ENCODE results near the gene AMPH.
"Not testable (repeated sequence)": the region's sequence is repeated elsewhere in the genome, so short reads cannot be mapped to it uniquely, and the experiment has no call there.

The AMPH gene

DNA sequence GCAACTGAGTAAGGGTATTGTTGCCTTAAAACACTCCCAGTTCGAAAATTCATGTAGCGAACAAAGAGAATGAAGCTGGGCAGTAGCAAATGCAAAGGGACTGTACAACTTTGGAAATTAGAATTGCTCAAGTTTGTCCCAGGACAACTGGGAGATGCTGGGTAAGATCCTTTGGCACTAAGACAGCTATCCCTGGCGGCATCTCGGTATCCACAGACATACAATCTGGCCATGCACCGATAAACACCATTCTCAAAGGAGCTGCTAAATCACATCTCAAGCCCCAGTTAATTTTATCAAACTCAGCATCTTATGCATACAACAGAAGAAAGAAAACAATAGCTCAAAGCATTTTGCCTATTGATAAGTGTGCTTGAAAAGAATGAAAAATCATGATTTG is 177.3 kb downstream of the AMPH start:
- no peak for DNase-seq

DNA sequence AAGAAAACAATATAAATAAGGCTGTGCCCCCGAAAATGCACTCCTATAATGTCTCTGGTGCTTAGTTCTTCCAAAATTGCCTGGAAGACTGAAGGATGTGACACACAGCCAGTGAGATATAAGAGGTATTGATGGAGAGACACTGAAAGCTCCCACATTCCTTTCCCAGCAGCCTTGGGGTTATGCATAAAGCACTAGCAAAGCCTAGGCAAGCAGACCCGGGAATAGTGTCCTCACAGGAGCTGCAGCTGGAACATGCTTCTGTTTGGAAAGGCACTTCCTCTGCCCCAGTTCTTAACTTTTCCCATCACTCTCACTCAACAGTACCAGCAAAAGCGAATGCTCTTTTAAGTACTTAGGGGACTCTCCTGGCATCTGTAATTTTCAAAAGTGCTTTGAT is 178.0 kb downstream of the AMPH start:
- DNase-seq = no peak

DNA sequence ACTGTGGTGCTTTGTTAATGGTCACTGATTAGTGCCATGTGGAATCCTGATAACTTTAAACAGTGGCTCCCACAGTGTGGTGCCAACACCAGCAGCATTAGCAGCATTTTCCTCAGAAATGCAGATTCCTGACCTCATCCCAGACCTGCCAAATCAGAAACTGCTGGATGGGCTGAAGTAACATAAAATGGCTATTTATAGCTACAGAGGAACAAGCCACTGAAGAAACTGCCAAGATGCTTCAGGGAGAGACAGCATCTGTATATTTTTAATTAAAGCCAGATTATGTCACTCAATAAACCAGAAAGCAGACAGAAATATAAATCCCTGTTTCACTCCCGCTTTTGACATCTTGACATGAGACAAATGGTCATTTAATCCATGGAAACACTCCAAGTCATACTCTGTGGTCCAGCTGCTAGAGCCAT is 178.5 kb downstream of the AMPH start:
- DNase-seq = no peak

DNA sequence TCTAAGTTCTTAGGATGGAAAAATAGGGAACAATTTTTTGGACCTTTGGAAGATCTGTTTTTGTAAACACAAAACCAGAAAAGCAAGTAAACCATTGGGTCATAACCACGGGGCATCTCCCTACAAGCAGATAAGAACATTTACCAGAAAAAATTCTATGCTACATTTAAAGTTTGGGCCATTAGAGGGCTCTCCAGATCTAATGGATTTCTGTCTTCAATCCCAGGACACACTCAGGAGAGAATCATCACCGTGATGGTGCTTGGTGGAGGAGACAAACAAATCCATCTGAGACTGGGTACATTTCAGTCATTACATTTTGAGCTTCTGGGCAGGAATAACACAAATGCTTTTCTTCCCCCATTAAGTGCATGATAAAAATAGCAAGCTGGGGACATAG is 179.3 kb downstream of the AMPH start:
- DNase-seq = no peak

DNA sequence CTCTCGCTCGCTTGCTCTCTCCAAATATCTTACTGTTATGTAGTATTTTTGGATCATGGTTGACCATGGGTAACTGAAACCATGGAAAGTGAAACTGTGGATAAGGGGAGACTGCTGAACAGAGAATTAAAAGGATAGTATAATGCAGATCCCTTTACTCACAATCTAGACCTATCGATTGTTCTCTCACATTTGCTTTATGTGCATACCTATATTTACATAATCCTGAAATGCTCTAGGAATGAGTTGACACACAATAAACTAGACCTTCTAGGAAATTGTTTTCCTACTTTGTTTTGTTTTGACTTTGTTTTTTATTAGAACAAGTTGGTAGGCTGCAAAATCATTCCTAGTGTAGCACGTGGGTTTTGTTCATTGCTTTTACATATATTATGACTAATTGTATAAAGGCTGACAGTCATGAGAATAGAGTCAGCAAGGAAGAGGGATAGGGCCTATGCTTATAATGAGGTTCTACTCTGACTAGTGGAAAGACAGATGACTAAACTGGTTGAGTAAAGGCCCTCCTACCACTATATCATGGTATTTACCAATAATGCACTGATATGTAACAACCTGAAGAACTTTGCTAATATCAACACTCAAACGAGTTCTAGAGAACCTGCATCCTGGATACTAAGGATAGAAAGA is 182.5 kb downstream of the AMPH start:
- no peak for DNase-seq

DNA sequence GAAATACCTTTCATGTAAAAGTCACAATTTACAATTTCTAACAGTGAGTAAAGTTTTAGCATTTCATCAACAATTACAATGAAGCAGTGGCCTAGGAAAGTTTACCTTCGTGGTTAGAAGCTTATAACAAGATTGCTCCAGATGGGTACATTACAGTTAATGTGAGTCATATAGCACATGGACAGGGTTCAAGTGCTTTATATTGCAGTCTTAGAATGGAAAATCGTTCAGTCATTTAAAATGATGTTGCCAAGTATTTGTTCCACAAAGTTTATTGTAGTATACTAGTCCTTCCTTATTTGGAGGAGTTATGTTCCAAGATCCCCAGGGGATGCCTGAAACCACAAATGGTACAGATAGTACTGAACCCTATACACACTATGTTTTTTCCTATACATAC is 183.1 kb downstream of the AMPH start:
- DNase-seq = no peak

DNA sequence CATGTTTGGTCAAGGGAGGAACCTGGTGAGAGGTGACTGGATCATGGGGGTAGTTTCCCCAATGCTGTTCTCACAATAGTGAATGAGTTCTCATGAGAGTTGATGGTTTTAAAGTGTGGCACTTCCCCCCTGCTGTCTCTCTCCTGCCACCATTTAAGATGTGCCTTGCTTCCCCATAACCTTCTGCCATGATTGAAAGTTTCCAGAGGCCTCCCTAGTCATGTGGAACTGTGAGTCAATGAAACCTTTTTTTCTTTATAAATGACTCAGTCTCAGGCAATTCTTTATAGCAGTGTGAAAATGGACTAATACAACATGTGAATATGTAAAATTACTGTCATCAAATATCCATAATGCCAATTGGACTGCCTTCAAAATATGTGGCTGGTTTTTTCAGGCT is 192.2 kb downstream of the AMPH start:
- DNase-seq = no peak

DNA sequence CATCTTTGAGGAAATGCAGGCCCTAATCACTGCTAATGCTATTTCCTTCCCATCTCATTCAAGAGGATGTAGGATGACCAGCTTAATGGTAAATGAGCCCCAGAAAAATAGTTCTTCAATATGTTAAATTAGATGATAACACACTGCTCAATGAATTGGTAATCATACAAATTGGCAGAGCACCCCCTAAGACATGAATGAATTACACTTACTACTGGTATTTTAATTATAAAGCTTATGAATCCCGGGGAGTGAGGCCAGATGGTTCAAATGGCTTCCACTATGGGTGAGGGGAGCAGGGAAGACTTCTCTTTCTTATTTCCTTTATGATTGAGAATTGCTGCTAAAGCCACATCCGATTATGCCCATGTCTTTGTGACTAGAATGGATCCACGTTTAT is 198.5 kb downstream of the AMPH start:
- no peak for DNase-seq

DNA sequence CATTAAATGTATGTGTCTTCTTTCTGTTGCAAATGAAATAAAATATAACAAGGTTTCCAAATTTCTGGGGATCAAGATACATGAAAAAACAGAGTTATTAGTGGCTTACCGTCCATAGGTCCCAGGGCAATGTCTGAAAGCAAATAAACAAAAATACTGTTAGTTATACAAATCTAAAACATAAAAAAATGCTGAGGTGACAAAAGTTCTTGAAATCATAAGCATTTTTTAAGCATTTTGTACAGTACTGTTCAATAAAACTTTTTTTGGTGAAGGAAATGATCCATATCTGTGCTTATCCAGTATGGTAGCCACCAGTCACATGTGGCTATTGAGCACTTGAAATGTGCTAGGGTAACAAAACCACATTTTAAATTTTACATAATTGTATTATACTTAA is 199.1 kb downstream of the AMPH start:
- no peak for DNase-seq

DNA sequence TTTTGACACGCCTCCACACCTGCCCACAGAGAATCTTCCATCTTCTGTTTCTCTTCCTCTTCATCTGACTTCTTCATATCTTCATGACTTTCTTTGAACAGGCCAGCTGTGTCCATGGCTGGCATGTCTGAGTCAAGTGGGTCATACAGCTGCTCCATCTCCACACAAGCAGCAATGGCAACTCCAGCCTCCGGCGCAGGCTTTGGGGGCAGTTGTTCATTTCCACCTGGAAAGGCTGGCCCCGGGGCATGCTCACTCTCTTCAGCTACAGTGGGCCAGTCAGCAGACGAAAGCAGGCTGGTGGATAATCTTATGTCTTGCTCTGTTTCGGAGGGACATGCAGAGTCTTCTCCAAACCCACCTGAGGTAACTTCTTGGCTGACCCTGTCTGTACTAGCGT is 202.1 kb downstream of the AMPH start:
- DNase-seq = no peak

DNA sequence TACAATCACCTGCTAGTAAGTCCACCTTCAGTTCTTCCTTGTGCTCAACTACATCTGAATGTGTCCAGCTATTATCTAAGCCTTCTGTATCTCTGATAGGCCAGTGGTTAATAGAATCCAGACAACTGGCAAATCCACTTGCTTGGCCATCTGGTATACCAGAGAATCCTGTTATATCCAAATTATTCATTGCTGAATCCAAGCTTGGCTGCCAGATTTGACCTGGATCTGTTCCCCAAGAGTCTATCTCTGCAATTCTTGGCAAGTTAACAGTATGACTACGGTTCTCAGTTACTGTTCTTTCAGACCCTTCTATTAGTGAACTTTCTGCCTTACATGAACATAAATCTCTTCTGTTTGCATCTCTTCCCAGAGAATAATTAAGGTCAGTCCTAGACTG is 203.1 kb downstream of the AMPH start:
- DNase-seq = no peak

DNA sequence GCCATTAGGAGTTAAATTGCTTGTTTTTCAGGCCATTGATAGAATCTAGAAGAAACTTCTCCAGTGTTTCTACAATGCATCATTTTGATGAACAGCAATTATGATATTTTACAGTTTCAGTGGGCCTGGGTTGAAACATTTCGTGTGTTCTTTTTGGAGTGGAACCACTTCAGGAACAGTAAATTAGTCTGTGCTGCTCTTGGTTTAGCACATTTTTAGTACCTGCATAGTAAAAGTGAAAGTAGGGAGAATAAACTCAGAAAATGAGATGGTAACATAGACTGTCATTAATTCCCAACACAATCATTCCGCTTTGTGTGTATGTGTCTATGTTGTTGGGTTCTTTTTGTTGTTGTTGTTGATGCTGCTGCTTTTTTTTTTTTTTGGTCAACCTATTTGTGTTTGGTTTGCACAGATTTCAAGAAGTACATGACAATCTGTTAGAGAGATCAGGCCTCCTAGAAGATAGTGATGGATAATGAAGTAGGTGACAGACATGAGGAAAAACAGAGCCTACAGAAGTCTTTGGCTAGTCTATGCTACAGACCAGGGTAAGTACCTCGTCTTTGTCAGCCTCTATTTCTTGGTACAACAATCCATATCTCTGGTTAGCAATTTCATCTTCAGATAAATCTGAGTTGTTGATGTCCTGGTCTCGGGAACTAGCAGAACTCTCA is 203.8 kb downstream of the AMPH start:
- no peak for DNase-seq

DNA sequence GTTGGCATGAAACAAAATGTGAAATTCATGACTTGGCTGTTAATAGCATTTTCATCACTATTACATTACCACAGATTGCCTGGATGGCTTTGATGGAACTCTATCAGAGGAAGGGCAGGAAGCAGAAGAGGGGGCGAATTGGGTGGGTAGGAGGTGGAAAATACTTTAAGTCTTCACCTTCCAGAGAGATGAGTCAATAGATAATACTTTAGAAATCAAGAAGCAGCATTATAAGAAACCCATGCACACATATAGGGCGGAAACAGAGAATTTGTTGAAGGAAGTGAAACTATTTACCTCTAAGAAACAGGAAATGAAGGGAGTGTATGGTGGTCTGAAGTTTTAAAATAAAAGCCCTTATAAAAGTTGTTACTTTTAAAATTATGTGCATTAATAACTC is 205.7 kb downstream of the AMPH start:
- no peak for DNase-seq

DNA sequence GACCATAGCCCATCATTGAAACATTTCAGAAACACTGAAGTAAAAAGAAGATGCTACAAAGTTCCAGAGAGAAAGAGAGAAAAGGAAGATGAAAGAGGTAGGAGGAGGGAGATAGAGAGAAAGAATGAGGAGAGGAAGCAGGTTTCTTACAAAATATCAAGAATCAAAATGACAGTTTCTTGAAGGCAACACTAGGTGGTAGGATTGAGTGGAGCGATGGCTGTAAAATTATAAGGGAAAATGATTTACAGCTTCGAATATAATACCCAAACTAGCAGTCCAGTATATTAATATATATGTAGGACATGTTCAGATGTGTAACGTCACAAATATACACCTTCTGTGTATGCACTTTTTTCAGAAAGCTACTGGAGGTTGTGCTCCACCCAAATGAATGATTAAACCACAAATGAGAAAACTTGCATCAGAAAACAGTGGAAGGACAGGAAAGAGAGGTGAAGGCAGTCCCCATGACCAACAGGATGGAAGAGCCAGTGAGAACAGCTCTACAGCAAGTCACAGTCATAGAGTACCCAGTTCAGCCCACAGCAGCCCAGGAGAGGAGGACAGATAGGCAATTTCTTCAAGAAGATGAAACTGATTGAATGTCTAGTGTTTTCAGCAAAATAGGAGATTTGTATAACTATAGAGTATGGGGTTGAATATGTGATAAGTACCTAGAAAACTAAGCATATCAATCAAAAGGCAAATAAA is 206.3 kb downstream of the AMPH start:
- no peak for DNase-seq

DNA sequence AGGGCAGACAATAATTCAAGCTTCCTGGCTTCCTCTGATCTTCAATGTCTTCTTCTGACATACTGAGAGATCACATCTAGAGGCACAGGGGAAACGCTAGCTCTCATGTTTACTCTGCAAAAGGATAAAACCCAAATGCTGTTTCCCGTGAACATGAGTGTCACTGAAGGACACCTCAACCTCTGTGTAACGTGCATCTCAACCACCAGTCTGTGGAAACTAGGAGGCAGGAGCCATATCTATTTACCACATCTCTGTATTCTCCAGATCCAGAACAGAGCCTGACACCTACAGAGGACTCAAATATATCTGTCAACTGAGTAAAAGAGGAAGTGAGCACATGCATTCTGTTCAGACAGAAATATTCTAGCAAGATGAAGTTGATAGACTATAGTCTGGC is 217.4 kb downstream of the AMPH start:
- DNase-seq = no peak

DNA sequence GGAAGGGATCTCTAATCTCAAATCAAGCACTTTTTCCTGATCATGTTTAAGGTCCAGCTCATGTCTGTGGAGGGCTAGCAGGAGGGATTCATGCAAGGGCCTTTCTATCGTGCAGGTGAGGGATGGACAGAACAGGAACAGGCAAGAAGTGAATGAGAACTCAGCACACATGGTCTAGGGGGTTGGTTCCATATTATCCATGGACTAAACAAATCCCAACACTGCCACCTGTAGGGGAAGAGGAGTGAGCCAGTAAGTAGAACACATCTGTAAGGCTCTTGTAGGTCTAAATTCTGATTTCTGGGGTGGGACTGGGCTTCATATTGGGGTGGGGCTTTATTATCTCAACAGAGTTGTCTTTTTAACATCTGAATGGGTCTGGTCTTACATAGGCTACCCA is 219.8 kb downstream of the AMPH start:
- DNase-seq = no peak

DNA sequence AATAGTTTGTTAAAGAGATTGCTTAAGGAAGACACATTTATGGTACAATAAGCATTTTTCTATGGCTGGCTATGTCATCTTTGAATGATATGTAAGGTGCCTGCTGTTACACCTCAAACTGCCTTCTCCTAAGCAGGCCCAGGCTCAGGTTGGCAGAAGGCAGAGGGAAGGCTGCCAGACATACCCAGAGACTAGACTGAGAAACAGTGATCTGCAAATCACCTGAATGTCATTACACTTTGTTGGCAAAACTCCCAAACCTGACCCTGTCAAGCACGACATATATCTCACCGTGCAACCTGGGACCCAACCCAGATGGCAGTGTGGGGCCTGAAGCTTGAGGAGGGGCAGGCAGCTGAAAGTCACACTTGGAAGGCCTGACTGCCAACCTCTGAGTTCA is 221.1 kb downstream of the AMPH start:
- no peak for DNase-seq

DNA sequence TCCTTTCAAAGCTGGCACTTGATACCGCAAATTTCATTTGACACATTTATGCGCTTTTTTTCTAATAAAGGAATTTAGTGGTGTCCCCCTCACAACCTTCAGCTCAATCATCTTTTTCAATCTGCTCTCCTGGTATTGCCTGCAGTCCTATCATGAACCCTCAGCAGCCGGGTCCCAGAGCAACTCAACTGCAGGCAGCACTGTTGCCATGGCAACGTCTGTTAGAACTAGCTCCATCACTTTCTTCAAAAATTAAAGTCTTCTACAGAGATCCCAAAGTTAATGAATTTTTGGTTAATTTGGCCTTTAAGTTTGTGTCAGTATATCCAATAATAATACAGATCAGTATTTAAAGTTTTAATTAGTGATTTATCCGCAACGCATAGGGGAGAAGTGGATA is 221.6 kb downstream of the AMPH start:
- DNase-seq = no peak

DNA sequence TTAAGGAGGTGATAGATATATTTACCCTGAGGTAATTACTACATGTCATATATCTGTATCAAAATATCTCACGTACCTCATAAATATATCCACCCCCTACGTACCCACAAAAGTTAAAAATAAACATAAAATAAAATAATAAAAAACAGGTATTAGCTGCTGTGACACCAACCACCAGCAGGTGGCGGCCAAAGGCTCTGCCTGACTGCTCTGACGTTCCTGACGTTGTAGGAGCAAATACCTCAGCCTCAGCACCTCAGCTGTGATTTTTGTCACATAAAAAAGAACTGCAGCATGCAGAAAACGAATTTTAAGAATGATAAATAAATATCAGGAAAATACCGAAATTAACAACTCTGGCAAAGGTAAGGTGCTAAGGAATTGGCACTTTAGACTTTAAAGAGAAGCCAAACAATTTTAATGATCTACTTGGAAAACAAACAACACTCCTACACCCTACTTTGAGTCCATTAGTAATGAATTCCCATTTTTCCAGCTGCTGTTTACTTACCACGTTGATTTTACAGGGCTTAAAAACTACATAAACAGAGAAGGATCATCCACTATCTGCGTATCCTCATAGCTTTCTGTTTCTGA is 232.3 kb downstream of the AMPH start:
- no peak for DNase-seq

DNA sequence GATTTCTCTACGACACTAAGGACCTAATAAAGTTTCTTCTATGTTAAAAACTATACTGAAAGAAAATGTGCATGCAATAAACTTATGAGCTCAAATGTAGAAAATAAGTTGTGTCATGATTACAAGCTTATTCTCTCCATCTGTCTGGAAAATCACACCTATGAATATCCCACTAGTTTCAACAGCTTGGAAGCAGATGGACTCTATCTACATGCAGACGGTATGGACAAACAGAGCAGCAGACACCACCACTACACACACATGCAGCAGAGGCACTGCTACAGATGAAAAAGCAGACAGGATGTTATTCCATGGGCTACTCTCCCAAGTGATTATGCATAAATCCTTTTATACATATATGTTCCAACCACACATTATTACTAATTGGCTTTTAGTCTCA is 234.3 kb downstream of the AMPH start:
- no peak for DNase-seq

DNA sequence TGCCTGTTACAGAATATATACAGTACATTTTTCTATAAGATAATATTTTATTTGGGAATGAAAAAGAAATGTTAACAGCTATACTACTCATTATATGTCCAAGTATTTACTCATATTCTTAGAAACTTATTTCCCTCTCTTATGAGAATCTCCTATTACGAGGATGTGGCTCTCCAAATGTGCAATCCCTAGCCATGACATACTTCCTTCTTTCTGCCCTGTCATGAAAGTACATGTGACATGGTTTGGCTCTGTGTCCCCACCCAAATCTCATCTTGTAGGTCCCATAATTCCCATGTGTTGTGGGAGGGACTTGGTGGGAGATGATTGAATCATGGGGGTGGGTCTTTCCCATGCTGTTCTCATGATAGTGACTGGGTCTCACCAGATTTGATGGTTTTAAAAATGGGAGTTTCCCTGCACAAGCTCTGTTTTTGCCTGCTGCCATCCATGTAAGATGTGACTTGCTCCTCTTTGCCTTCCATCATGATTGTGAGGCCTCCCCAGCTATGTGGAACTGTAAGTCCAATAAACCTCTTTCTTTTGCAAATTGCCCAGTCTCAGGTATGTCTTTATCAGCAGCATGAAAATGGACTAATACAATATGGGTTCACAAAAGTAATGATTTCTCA is 235.1 kb downstream of the AMPH start:
- not testable (repeated sequence) for DNase-seq

DNA sequence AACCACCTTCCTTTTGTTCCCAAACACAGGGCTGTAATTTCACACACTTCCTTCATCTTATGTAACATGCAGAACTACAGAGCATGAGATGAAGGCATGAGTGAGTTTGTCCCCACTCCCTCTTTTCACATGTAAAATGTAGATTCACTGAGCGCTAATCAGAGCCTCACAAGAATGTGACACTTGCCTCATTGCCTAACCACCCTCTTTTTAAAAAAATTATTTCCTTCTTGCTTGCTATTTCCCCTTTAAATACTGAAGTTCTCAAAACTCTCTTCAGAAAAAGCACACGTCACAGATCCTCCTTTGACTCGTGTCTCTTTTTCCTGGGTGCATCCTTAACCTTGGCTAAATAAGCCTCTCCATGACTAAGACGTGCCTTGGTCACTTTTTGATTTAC is 236.5 kb downstream of the AMPH start:
- no peak for DNase-seq

DNA sequence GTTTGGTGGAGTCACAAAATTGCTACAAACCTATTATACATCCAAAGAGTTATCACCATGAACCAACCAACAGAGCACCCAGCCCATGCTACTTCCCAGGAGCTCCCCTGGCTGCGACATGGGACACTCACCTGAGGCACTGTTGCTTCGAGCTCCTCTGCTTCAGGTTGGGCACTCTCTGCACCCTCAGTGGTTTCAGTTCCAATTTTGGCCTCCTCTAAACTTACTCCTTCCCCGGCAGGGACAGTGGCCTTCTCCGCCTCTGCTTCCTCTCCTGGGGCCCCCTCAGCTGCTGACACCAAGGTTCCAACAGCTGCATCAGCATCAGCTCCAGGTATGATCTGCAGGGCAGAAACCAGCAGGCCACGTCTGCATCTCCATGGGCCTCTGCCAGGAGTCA is 237.3 kb downstream of the AMPH start:
- no peak for DNase-seq

DNA sequence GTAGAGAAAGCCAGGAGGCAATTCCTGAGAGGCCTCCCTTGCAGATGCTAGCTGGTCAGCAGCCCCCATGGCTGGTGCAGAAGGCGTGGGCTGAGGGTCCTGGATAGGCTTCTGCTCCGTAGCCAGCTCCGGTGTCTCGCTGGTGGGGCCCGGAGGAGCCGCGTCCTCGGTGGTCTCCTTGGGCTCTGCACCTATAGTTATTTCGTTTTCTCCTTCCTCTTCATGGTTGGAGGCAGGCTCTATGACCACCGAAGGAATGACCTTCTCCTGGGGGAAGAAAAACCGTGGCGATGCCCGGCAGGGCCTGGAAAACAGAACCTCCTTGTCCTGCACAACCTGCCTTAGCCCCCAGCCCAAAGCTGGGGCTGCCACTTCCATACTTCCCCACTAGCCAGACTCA is 239.4 kb downstream of the AMPH start:
- no peak for DNase-seq
